HG02763 (cell line): Measurements from ENCODE around the gene CNDP1.
"Not testable (repeated sequence)": the region's sequence is repeated elsewhere in the genome, so short reads cannot be mapped to it uniquely, and the experiment has no call there.

Source experiments
- ATAC-seq: cut with Tn5 transposase; IDR thresholded peaks from one replicate; pipeline ENCODE4 v1.9.1; 2021; ENCODE audit warnings: mild to moderate bottlenecking, moderate library complexity; ENCODE audit not compliant: unreplicated experiment

CNDP1 gene

DNA sequence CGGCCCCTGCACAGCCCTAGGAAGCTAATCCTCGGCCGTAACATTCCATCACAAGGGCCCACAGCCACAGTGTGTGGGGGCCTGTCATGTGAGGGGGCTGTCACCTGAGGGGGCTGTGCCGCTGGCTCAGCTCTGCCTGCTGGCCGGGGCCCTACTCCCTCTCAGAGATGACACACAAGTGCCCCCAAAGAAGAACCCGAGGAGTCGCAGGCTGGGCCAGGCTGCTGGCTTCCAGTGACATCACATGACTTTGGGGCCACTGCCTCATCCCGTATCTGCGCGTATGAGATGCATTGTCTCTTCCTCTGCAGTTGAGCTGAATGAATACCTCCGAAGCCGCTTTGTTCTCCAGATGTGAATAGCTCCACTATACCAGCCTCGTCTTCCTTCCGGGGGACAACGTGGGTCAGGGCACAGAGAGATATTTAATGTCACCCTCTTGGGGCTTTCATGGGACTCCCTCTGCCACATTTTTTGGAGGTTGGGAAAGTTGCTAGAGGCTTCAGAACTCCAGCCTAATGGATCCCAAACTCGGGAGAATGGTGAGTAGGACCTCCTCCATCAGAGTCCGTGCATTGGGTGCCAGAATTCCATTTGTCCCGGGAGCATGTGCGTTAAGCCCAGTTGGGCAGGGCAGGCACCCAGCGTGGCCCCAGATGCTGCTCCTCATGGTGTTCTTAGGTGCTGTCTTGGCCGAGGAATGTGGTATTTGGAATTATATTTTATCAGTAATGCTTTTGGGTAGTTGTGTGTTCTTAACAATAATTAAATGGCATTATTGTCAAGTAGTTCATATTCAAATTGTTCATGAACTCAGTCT, at the start of gene CNDP1:
TSS of gene CNDP1 (plus strand) at position 351 of the 820 bp plus-strand sequence. CDS start at position 519, 168 bp downstream.
- no peak for ATAC-seq

GRCh38 chr18:74486119-74486849, 48.0 kb upstream of the CNDP1 start:
- ATAC-seq = no peak

DNA sequence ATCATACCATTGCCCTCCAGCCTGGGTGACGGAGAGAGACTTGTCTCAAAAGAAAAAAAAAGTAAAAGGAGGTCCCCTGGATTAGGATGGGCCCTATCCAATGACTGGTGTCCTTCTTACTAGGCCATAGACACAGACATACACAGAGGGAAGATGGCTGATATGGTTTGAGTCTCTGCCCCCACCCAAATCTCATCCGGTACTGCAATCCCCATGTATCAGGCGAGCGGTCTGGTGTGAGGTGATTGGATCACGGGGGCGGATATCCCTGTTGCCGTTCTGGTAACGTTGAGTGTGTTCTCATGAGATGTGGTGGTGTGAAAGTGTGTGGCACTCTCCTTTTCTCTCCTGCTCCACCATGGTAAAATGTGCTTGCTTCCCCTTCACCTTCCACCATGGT, 45.9 kb upstream of the CNDP1 start:
- ATAC-seq = no peak

GRCh38 chr18:74488864-74489263, 45.4 kb upstream of the CNDP1 start:
- ATAC-seq = no peak

DNA sequence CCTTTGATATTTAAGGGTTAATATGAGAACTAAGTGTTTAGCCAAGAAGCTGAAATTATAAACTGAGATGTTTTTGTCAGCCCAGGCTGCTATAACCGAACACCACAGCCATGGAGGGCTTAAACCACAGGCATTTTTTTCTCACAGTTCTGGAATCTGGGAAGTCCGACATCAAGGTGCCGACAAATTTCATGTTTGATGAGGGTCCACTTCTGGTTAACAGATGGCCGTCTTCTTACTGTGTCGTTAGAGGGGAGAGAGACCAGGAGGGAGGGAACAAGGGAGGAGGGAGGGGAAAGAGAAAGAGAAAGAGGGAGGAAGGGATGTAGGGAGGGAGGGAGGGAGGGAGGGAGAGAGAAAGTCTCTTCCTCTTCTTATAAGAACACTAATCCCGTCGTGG, 44.6 kb upstream of the CNDP1 start:
- no peak for ATAC-seq

- ATAC-seq = no peak
Measured at GRCh38 chr18:74492259-74492658, 42.0 kb upstream of the CNDP1 start.

DNA sequence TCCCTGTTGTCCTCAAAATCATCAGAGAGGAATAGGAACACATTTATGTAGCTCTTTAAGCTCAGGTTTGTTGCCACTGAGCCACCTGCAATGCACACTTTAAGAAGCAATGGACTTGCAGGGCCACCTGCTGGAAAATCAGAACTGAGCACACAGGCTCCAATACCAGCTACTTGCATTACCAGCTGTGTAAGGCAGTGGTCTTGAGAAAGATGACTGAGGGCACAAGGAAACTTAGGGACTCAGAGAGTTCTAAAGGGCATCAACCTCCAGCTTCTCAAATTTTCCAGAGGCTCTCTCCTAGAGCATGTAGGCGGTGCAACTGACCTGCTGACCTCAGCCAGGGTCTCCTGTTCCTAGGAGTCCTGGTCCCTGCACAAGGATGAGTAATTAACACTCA, 40.6 kb upstream of the CNDP1 start:
- ATAC-seq = no peak

- no peak for ATAC-seq
Measured at GRCh38 chr18:74494514-74494913, 39.8 kb upstream of the CNDP1 start.

- peak; percentile 75 for ATAC-seq
Measured at GRCh38 chr18:74495581-74496507, 38.5 kb upstream of the CNDP1 start, which contains the start of gene CNDP2. Gene CNDP2 (plus strand): TSS chr18:74496363. CDS start chr18:74499974, 3,611 bp downstream.

- peak; percentile 18 for ATAC-seq
Measured at GRCh38 chr18:74496508-74497323, 37.6 kb upstream of the CNDP1 start.

DNA sequence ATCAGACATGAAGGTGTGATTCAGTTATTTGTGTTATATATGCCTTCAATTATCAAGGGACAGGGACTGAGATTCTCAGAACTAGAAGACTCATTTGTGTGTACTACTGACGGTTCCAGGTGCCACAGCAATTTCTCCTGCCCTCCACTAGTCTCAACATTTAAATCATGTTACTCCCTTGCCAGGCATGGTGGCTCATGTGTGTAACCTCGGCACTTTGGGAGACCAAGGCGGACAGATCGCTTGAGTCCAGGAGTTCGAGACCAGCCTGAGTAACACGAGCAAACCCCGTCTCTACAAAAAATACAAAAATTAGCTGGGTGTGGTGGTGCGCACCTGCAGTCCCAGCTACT, 37.0 kb upstream of the CNDP1 start:
- ATAC-seq = no peak

DNA sequence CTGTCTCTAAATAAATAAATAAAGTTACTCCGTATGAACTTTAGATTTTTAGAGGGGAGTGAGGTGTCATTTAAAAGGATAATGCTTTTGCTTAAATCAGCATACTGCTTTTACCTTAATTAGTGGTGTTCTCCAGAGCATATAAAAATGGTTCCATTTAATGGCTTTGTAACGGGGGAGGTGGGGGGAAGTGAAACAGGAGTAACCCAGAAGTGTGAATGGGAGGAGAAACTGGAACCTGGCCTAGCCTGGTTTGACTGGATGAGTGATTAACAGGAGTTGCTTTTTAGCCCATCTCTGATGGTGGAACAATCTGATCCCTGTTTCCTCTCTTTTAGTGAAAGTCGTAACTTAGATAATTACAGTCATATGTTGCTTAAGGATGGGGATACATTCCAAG, 36.5 kb upstream of the CNDP1 start:
- ATAC-seq = no peak

- ATAC-seq = peak; percentile 39
Measured at GRCh38 chr18:74498712-74499627, 35.3 kb upstream of the CNDP1 start.

DNA sequence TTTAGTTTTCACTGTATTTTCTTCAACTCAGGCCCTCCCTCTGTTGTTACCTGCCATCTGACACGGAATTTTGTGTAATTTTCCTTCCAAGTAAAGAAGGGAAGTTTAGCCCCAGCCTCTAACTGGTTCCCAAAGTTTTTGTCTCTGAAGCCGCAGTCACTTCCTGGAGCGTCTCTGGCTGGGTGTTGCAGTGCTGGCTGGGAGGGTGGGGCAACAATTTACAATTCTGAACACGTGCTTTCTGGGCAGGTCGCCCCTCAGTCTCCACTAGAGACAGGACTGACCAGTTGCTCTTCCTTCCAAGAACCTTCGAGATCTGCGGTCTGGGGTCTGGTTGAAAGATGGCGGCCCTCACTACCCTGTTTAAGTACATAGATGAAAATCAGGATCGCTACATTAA, 34.7 kb upstream of the CNDP1 start:
- ATAC-seq = peak; percentile 45

DNA sequence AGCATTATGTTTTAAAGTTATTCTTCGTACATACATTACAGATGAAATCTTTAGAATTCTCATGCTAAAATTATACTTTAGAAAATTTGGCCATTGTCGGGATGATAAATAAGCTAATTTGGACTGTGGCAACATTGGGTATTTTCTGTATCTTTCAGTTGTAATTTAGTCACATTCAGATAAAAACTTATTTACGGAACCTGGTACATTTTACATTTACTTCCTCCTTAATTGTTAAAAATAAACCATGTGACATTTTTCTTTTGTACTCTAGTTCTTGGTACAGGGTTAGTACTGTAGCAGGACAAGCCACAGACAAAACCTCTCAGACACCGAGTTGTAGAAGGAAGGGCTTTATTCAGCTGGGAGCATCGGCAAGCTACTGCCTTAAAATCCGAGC, 33.9 kb upstream of the CNDP1 start:
- no peak for ATAC-seq

DNA sequence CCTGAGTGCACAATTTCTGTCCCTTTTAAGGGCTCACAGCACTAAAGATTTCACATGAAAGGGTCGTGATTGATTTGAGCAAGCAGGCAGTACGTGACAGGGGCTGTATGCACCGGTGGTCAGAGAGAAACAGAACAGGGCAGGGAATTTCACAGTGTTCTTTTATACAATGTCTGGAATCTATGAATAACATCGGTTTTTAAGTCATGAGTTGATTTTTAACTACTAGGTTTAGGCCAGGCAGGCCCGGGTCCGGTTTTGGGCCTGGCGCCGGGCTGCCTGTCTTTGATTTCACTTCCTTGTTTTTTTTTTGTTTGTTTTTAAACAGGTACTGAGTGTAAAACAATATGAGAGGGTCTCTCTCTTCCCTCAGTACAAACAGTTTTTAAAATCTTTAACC, 33.5 kb upstream of the CNDP1 start:
- not testable (repeated sequence) for ATAC-seq

- ATAC-seq = no peak
Measured at GRCh38 chr18:74501386-74501785, 32.9 kb upstream of the CNDP1 start.

GRCh38 chr18:74503137-74503536, 31.2 kb upstream of the CNDP1 start:
- no peak for ATAC-seq

DNA sequence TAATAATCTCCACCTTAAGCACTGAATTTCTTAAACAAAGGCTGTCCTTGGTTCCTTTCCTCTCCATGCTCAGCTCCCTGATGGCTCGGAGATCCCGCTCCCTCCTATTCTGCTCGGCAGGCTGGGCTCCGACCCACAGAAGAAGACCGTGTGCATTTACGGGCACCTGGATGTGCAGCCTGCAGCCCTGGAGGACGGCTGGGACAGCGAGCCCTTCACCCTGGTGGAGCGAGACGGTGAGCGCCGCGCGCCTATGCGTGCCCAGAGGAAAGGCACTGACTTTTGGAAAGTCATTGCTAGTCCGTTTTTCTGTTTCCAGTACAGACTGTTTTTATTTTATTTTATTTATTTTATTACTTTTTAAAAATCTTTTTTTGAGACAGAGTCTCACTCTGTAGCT, 28.5 kb upstream of the CNDP1 start:
- no peak for ATAC-seq
